ENCODE measurements around the gene PAK1.
"Not testable (repeated sequence)": the region's sequence is repeated elsewhere in the genome, so short reads cannot be mapped to it uniquely, and the experiment has no call there.

The PAK1 gene

GRCh38 chr11:77510851-77511250 is 37.0 kb upstream of the PAK1 start:
- FAIRE-seq (no peak), DNase-seq (ENCODE audit: insufficient read length, low spot score) (no peak)
- TF ChIP-seq SPI1 (IDR thresholded peaks at IDR 0.05; ENCODE audit: low read depth, low read length) (no peak), TAF1 (IDR thresholded peaks at IDR 0.05; ENCODE audit: low read depth, low read length) (no peak), POLR2A (IDR thresholded peaks at IDR 0.05; ENCODE audit: low read depth, low read length) (no peak), POLR2AphosphoS5 (IDR thresholded peaks at IDR 0.05; ENCODE audit: low read depth, low read length) (no peak), PAX5 (IDR thresholded peaks at IDR 0.05; ENCODE audit: insufficient read depth, low read length, severe bottlenecking) (no peak), POU2F2 (IDR thresholded peaks at IDR 0.05; ENCODE audit: low read depth, low read length) (no peak)

GRCh38 chr11:77510095-77510494 is 36.2 kb upstream of the PAK1 start:
- no peak for TF ChIP-seq TAF1 (IDR thresholded peaks at IDR 0.05; ENCODE audit: low read depth, low read length)
- no peak for TF ChIP-seq POU2F2 (IDR thresholded peaks at IDR 0.05; ENCODE audit: low read depth, low read length)
- TF ChIP-seq PAX5 (IDR thresholded peaks at IDR 0.05; ENCODE audit: insufficient read depth, low read length, severe bottlenecking), result no peak
- no peak for TF ChIP-seq POLR2AphosphoS5 (IDR thresholded peaks at IDR 0.05; ENCODE audit: low read depth, low read length)
- TF ChIP-seq POLR2A (IDR thresholded peaks at IDR 0.05; ENCODE audit: low read depth, low read length), result no peak
- no peak for TF ChIP-seq SPI1 (IDR thresholded peaks at IDR 0.05; ENCODE audit: low read depth, low read length)
- no peak for DNase-seq (ENCODE audit: insufficient read length, low spot score)
- FAIRE-seq, result no peak

GRCh38 chr11:77508019-77508418 is 34.1 kb upstream of the PAK1 start:
- TF ChIP-seq POLR2AphosphoS5 (IDR thresholded peaks at IDR 0.05; ENCODE audit: low read depth, low read length), result no peak
- TF ChIP-seq POU2F2 (IDR thresholded peaks at IDR 0.05; ENCODE audit: low read depth, low read length), result no peak
- no peak for TF ChIP-seq PAX5 (IDR thresholded peaks at IDR 0.05; ENCODE audit: insufficient read depth, low read length, severe bottlenecking)
- TF ChIP-seq SPI1 (IDR thresholded peaks at IDR 0.05; ENCODE audit: low read depth, low read length), result no peak
- no peak for TF ChIP-seq TAF1 (IDR thresholded peaks at IDR 0.05; ENCODE audit: low read depth, low read length)
- no peak for TF ChIP-seq POLR2A (IDR thresholded peaks at IDR 0.05; ENCODE audit: low read depth, low read length)
- FAIRE-seq, result peak; percentile 5
- DNase-seq (ENCODE audit: insufficient read length, low spot score), result no peak

- TF ChIP-seq SPI1 (IDR thresholded peaks at IDR 0.05; ENCODE audit: low read depth, low read length) (no peak), POLR2AphosphoS5 (IDR thresholded peaks at IDR 0.05; ENCODE audit: low read depth, low read length) (no peak), TAF1 (IDR thresholded peaks at IDR 0.05; ENCODE audit: low read depth, low read length) (no peak), PAX5 (IDR thresholded peaks at IDR 0.05; ENCODE audit: insufficient read depth, low read length, severe bottlenecking) (no peak), POLR2A (IDR thresholded peaks at IDR 0.05; ENCODE audit: low read depth, low read length) (no peak), POU2F2 (IDR thresholded peaks at IDR 0.05; ENCODE audit: low read depth, low read length) (no peak)
- DNase-seq (ENCODE audit: insufficient read length, low spot score), result no peak
- no peak for FAIRE-seq
Observed at GRCh38 chr11:77506857-77507256, 33.0 kb upstream of the PAK1 start.

GRCh38 chr11:77505956-77506355 is 32.1 kb upstream of the PAK1 start:
- DNase-seq (ENCODE audit: insufficient read length, low spot score), result no peak
- no peak for FAIRE-seq
- TF ChIP-seq PAX5 (IDR thresholded peaks at IDR 0.05; ENCODE audit: insufficient read depth, low read length, severe bottlenecking) (no peak), POLR2AphosphoS5 (IDR thresholded peaks at IDR 0.05; ENCODE audit: low read depth, low read length) (no peak), POU2F2 (IDR thresholded peaks at IDR 0.05; ENCODE audit: low read depth, low read length) (no peak), SPI1 (IDR thresholded peaks at IDR 0.05; ENCODE audit: low read depth, low read length) (no peak), POLR2A (IDR thresholded peaks at IDR 0.05; ENCODE audit: low read depth, low read length) (no peak), TAF1 (IDR thresholded peaks at IDR 0.05; ENCODE audit: low read depth, low read length) (no peak)

- no peak for DNase-seq (ENCODE audit: insufficient read length, low spot score)
- FAIRE-seq, result no peak
Observed at GRCh38 chr11:77503006-77503405, 29.1 kb upstream of the PAK1 start.

GRCh38 chr11:77502346-77502905 is 28.5 kb upstream of the PAK1 start:
- no peak for DNase-seq (ENCODE audit: insufficient read length, low spot score)

More at GRCh38 chr11:77503006-77503405, 29.1 kb upstream of the PAK1 start:
- TF ChIP-seq POU2F2 (IDR thresholded peaks at IDR 0.05; ENCODE audit: low read depth, low read length), result no peak

GRCh38 chr11:77501758-77502157 is 27.9 kb upstream of the PAK1 start:
- TF ChIP-seq POU2F2 (IDR thresholded peaks at IDR 0.05; ENCODE audit: low read depth, low read length), result no peak
- TF ChIP-seq TAF1 (IDR thresholded peaks at IDR 0.05; ENCODE audit: low read depth, low read length), result no peak
- TF ChIP-seq PAX5 (IDR thresholded peaks at IDR 0.05; ENCODE audit: insufficient read depth, low read length, severe bottlenecking), result no peak
- no peak for TF ChIP-seq POLR2A (IDR thresholded peaks at IDR 0.05; ENCODE audit: low read depth, low read length)
- TF ChIP-seq SPI1 (IDR thresholded peaks at IDR 0.05; ENCODE audit: low read depth, low read length), result no peak
- no peak for TF ChIP-seq POLR2AphosphoS5 (IDR thresholded peaks at IDR 0.05; ENCODE audit: low read depth, low read length)
- DNase-seq (ENCODE audit: insufficient read length, low spot score), result no peak
- no peak for FAIRE-seq

More at GRCh38 chr11:77502346-77502905, 28.5 kb upstream of the PAK1 start:
- TF ChIP-seq POU2F2 (IDR thresholded peaks at IDR 0.05; ENCODE audit: low read depth, low read length), result no peak
- no peak for TF ChIP-seq PAX5 (IDR thresholded peaks at IDR 0.05; ENCODE audit: insufficient read depth, low read length, severe bottlenecking)
- TF ChIP-seq TAF1 (IDR thresholded peaks at IDR 0.05; ENCODE audit: low read depth, low read length), result no peak
- TF ChIP-seq POLR2A (IDR thresholded peaks at IDR 0.05; ENCODE audit: low read depth, low read length), result no peak
- TF ChIP-seq POLR2AphosphoS5 (IDR thresholded peaks at IDR 0.05; ENCODE audit: low read depth, low read length), result no peak
- no peak for TF ChIP-seq SPI1 (IDR thresholded peaks at IDR 0.05; ENCODE audit: low read depth, low read length)
- FAIRE-seq, result no peak

- TF ChIP-seq POLR2A (IDR thresholded peaks at IDR 0.05; ENCODE audit: low read depth, low read length) (no peak), POU2F2 (IDR thresholded peaks at IDR 0.05; ENCODE audit: low read depth, low read length) (no peak), TAF1 (IDR thresholded peaks at IDR 0.05; ENCODE audit: low read depth, low read length) (no peak), SPI1 (IDR thresholded peaks at IDR 0.05; ENCODE audit: low read depth, low read length) (no peak), PAX5 (IDR thresholded peaks at IDR 0.05; ENCODE audit: insufficient read depth, low read length, severe bottlenecking) (no peak), POLR2AphosphoS5 (IDR thresholded peaks at IDR 0.05; ENCODE audit: low read depth, low read length) (no peak)
- FAIRE-seq, result no peak
- DNase-seq (ENCODE audit: insufficient read length, low spot score), result no peak
Observed at GRCh38 chr11:77497368-77497767, 23.5 kb upstream of the PAK1 start.

- DNase-seq (ENCODE audit: insufficient read length, low spot score) (no peak), FAIRE-seq (no peak)
- no peak for TF ChIP-seq SPI1 (IDR thresholded peaks at IDR 0.05; ENCODE audit: low read depth, low read length)
- no peak for TF ChIP-seq POLR2A (IDR thresholded peaks at IDR 0.05; ENCODE audit: low read depth, low read length)
- no peak for TF ChIP-seq TAF1 (IDR thresholded peaks at IDR 0.05; ENCODE audit: low read depth, low read length)
- no peak for TF ChIP-seq PAX5 (IDR thresholded peaks at IDR 0.05; ENCODE audit: insufficient read depth, low read length, severe bottlenecking)
- no peak for TF ChIP-seq POU2F2 (IDR thresholded peaks at IDR 0.05; ENCODE audit: low read depth, low read length)
- no peak for TF ChIP-seq POLR2AphosphoS5 (IDR thresholded peaks at IDR 0.05; ENCODE audit: low read depth, low read length)
Observed at GRCh38 chr11:77495526-77495925, 21.6 kb upstream of the PAK1 start.

- not testable (repeated sequence) for FAIRE-seq; DNase-seq (ENCODE audit: insufficient read length, low spot score)
Observed at GRCh38 chr11:77490035-77490434, 16.1 kb upstream of the PAK1 start.
